Fibroblast of villous mesenchyme (primary cell): ENCODE results near the gene INPP5A. TPM values are rescaled to one million over a fixed set of nuclear protein-coding genes. Genes with fewer than 3 reads are reported as not detected.

ENCODE experiments used
- DNase-seq: peaks from one replicate; pipeline ENCODE4 v3.0.0-alpha.2; 2010; ENCODE audit warnings: low read depth
- H3K4me3 ChIP-seq: 2 replicates; pipeline ENCODE4 v1.5.1; 2011; ENCODE audit warnings: low read depth, mild to moderate bottlenecking, low read length
- CTCF ChIP-seq: IDR thresholded peaks from 2 replicates; pipeline ENCODE4 v1.5.1; 2012; ENCODE audit warnings: low read depth, mild to moderate bottlenecking, low read length; ENCODE audit not compliant: insufficient read depth
- total RNA-seq: library from RNA; depleted of rRNA; stranded (reverse); fragments of >200 nt; gene quantifications from 2 replicates; pipeline ENCODE4 v1.2.3, GENCODE V29; 2012

INPP5A gene
- total RNA-seq, 1 donor: 33.2 TPM

GRCh38 chr10:132642732-132643008 is 105.1 kb downstream of the INPP5A start:
- no peak for DNase-seq
- no peak for TF ChIP-seq CTCF
- H3K4me3 ChIP-seq: no peak overlapping the region

GRCh38 chr10:132643709-132644526 is 106.3 kb downstream of the INPP5A start:
- H3K4me3 ChIP-seq: no peak overlapping the region
- DNase-seq: no peak
- no peak for TF ChIP-seq CTCF

- no peak overlapping the region for H3K4me3 ChIP-seq
- no peak for TF ChIP-seq CTCF
- DNase-seq: no peak
Observed at GRCh38 chr10:132644527-132645246, 107.1 kb downstream of the INPP5A start.

GRCh38 chr10:132645247-132645530 is 107.6 kb downstream of the INPP5A start:
- H3K4me3 ChIP-seq: no peak overlapping the region
- no peak for TF ChIP-seq CTCF
- DNase-seq: no peak

- no peak overlapping the region for H3K4me3 ChIP-seq
- TF ChIP-seq CTCF: no peak
- no peak for DNase-seq
Observed at GRCh38 chr10:132645630-132646442, 108.2 kb downstream of the INPP5A start.

GRCh38 chr10:132646443-132647097 is 109.0 kb downstream of the INPP5A start:
- DNase-seq: no peak
- no peak for TF ChIP-seq CTCF
- no peak overlapping the region for H3K4me3 ChIP-seq
